HG03558 (cell line): Measurements from ENCODE around the gene KDM2A.
"Not testable (repeated sequence)": the region's sequence is repeated elsewhere in the genome, so short reads cannot be mapped to it uniquely, and the experiment has no call there.

Experiments
- ATAC-seq: cut with Tn5 transposase; IDR thresholded peaks from one replicate; pipeline ENCODE4 v1.9.1; 2021; ENCODE audit warnings: moderate number of reproducible peaks; ENCODE audit not compliant: unreplicated experiment; ENCODE audit errors: extremely low read depth

KDM2A gene

DNA sequence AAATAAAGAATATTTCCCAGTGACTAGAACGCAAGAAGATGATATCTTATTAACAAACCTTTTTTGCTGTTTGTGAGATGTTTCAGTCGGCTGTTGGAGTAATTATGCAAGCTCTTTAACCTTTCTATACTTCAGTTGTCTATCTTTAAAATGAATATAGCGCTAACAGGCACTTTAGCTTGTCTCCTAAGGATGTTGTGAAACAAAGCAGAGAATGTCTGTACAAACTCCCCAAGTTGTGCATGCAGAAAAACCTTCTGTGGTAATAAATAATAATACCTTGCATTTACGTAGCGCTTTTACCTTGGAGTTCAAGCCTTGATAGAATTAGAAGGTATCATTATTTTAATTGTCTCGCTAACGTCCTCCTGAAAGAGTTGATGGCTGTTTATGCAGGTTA is 1.9 kb upstream of the KDM2A start:
- ATAC-seq, result no peak

DNA sequence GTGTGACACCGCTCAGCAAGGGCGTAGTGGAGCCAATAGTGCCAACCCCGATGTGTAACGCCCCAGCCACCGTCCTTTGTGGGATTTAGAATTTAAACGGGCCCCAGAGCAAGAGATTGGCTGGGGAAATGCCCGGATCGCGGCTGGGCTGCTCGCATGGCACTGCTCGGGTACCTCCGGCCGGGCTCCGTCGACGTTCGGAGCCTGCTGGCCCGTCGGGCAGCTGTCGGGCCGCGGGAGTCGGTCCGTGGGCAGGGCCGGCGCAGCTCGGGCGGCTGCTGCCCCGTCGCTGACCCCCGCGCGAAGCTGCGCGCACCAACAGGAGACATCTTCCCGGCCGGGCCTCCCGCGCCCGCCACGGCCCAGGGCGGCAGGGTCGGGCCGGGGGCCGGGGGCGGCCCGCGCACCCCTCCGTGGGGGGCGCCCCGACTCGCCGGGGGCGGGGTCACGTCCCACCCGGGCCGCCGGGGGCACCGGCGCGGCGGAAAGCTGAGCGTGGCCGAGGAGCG is 1.3 kb upstream of the KDM2A start:
- ATAC-seq, result no peak

DNA sequence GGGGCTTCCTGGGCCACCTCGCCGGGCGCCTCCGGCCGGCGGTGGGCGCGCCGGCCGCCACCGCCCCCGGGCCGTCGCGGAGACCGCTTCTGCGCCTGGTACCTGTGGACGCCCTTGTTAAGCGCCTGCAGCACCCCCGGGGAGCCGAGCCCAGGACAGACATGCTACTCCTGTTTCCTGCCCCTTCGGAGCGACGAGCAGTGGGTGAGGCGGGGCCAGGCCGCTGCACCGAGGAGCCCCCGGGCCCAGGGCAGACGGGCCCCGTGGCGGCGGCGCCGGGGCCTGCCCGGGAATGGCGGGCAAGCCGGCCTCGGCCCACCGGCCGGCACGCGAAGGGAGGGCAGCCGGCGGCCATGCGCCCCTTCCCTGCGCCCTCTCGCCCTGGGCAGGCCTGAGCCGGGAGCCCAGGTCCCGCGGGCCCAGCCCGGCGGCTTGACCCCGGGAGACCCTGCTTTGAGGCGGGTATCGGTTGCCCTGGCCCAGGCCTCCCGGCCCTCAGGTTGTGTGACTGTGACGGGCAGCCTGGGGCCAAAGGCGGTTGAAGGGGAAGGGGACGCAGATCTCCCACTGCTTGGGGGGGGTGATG is 789 bp upstream of the KDM2A start:
- ATAC-seq, result no peak

GRCh38 chr11:67119585-67120391 is 725 bp downstream of the KDM2A start:
- ATAC-seq, result peak; percentile 8

- ATAC-seq, result no peak
These were observed 1.4 kb downstream of the KDM2A start for GRCh38 chr11:67120456-67120855.

DNA sequence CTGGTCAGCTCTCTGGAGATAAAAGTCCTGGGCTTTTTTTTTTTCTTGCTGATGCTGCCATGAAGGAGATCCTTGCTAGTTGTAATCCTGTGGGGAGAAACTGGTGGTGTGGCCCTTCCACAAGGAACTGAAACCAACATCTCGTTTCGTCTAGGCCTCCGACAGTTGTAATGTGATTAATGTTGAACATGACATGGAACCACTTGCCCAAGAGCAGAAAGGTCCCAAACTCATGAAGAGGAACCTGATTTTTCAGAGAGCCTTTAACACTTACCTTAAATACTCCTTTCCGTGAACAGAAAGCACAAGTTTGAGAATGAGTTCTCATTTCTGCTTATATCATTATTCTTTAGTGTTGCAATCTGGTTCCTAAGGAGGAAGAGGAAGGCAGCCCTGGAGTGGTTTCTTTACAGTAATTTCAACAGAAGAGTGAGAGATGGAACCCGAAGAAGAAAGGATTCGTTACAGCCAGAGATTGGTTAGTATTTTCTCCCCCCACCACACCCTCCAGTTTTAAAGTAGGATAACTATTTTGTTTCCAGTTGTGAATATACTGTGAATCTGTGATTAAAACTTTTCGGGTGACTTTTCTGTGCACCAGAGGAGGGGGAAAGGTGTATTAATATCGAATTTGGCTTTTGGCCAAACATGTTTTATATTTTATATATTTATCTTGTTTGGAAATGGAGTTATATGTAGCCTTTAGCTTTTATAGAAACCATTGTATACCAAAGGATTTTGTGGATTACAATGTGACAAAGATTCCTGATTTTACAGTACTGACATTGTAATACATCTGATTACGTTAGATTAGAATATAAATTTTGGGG is 2.0 kb downstream of the KDM2A start:
- ATAC-seq, result no peak

DNA sequence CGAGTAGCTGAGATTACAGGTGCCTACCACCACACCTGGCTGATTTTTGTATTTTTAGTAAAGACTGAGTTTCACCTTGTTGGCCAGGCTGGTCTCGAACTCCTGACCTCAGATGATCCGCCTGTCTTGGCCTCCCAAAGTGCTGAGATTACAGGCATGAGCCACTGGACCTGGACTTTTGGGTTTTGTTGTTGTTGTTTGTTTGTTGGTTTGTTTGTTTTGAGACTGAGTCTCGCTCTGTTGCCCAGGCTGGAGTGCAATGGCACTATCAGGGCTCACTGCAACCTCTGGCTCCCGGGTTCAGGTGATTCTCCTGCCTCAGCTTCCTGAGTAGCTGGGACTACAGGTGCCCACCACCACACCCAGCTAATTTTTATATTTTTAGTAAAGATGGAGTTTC is 4.7 kb downstream of the KDM2A start:
- ATAC-seq, result not testable (repeated sequence)

- not testable (repeated sequence) for ATAC-seq
These were observed 7.2 kb downstream of the KDM2A start for GRCh38 chr11:67126243-67126642.

GRCh38 chr11:67126986-67127385 is 7.9 kb downstream of the KDM2A start:
- no peak for ATAC-seq

GRCh38 chr11:67130861-67131260 is 11.8 kb downstream of the KDM2A start:
- ATAC-seq, result not testable (repeated sequence)

GRCh38 chr11:67136156-67136555 is 17.1 kb downstream of the KDM2A start:
- ATAC-seq, result no peak

DNA sequence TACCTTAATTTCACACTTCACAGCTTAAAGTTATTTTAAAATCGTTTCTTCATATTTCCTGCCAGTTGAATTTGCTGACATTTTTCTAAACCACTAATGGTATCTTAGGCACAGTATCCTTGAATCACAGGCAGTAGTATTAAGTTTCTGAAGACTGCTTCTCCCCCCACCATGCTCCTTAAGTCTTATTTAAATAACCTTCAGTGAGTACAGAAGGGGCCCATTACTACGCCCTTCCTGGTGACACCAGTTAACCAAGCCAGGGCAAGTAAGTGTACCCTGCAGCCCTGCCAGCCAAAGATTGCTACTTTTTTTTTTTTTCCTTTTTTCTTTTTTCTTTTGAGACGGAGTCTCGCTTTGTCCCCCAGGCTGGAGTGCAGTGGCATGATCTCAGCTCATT is 19.9 kb downstream of the KDM2A start:
- ATAC-seq, result no peak

DNA sequence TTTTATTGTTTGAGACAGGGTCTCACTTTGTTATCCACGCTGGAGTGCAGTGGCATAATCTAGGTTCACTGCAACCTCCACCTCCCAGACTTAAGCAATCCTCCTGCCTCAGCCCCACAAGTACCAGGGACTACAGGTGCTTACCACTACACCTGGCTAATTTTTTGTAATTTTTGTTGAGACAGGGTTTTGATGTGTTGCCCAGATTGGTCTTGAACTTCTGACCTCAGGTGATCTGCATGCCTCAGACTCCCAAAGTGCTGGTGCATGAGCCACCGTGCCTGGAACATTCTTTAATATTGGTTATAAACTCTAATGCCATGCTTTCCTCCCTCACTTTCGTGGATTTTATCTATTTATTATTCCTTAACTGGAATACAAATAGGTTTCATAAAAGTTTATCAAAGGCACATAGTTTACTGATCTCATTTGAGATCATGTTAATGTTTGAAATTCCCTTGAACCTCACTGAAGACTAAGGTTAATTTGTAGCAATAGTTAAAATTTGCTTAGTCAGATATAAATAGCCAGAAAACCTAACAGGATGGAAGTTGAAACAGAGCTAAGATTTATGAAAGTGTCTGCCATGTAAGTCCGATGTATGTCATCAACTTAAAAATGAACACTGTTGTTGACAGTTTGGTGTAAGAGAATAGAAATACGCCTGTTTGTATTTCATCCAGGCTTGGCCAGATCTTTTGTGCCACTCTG is 27.6 kb downstream of the KDM2A start:
- ATAC-seq, result no peak

DNA sequence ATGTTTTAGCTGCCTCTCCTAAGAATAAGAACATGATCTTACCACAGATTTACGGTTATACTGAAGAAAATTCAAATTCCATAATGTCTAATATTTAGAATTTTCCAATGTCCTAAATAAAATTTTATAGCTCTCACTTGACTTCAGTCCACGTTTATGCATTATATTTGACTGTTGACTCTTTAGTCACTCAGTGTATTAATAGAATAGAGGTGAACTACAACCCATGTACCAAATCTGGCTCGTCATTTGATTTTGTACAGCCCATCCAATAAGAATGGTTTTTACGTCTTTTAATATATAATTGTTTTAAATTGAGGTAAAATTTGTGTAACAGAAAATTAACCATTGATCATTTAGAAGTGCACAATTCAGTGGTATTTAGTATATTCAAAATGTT is 34.9 kb downstream of the KDM2A start:
- ATAC-seq, result no peak

GRCh38 chr11:67154726-67155125 is 35.7 kb downstream of the KDM2A start:
- ATAC-seq, result no peak

DNA sequence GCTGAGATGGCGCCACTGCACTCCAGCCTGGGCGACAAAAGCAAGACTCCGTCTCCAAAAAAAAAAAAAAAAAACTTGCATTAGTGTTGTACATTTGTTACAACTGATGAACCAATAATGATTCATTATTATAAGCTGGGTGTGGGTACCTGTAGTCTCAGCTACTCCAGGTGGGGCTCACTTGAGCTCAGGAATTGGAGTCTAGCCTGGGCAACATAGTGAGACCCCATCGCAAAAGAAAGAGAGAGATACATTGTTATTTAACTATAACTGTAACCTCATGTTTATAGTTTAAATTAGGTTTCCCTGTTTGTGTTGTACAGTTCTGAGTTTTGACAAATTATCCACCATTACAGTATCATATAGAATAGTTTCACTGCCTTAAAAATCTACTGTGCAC is 38.6 kb downstream of the KDM2A start:
- ATAC-seq, result no peak

- ATAC-seq, result no peak
These were observed 39.2 kb downstream of the KDM2A start for GRCh38 chr11:67158221-67158620.

DNA sequence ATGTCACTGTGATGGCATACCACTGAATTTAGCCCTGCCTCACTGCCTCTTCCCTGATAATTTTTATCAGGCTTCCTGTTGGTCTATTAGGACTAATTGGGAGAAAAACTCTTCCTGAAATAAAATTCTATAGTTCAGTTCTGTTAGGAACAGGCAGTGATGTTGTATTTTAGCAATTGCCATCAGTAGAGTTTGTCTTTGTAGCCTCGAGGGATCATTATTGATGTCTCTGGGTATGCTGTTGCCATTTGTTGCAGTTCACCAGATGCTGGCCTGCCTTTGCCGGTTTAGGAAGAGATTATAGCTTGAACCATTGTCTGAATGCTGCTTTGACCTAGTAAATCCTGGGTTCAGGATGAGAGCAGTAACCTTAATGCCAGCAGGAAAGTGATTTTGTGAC is 41.0 kb downstream of the KDM2A start:
- no peak for ATAC-seq

DNA sequence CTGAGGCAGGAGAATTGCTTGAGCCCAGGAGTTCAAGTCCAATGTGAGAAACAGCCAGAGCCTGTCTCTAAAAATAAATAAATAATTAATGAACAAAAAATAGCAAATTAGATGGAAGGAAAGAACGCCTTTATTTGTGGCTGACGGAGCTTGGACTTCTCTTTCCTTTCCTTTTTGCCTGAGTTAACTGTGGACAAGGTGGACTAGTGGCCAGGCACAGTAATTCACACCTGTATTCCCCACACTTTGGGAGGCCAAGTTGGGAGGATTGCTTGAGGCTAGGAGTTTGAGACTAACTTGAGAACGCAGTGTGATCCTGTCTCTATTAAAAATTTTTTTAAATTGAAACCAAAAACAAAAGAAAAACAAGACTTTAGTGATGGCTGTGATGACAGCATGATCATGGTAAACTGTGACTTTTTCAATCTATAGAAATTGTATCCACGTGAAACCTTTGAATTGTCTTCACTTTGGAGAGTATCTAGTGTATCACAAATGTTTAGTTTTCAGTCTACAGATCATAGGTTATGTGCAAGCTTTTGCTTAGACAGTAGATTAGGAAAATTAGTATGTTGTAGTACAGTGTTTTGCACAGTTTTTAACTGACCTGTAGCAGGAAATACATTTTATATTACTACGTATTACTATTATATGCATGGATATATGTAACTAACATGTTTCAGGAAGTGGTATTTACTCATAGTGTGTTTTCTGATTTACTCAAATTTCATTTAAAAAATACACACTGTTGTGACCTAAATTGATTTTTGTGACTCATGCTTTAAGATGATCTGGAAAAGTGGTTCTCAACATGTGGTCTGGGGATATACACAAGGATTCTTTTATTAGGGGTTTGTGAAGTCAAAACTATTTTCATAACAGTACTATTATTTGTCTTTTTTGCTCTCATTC is 42.1 kb downstream of the KDM2A start:
- no peak for ATAC-seq
